ENCODE data around the gene ACBD4. TPM values are rescaled to one million over a fixed set of nuclear protein-coding genes. Genes with fewer than 3 reads are reported as not detected.

ACBD4 gene
- total and polyA plus RNA-seq, 2 of the 13 experiments (the other 11 are each of a cell fraction or from before 2014, with no cell fraction given): 16.1 to 26.9 TPM

DNA sequence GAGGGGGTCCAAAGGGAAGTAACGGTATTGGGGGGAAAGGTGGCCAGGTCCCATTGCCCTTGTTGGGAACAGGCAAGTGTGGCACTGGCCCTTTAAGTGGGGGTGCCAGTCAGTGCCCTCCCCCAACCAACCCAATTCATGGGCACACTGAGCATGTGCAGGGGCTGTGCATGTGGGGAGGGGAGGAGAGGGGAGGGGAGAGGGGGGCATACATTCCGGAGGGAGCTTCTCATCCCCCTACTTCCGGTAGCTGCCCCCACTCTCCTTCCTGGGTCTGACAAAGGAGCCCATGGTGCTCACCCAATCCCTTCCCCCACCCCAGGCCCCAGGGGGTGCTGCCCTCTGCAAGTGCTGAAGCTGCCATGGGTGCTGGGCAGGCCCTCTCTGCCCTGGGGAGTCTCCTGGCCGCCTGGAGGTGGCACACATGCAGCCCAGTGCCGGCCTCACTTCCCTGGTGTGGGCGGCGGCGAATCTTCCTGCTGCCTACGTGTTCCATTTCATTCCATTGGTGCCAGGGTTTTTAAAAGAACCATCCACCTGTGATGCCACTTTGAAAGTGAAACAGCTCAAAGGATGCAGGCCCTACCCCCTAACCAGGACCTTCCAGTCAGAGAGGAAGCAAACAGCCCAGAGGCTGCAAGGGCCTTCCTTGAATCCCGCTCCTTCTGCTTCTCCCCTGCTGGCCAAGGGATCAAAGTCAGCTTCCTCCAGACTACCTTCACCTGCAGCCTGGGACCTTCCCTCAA is 37.2 kb downstream of the ACBD4 start (continued):
- TF ChIP-seq, protein P1, sequence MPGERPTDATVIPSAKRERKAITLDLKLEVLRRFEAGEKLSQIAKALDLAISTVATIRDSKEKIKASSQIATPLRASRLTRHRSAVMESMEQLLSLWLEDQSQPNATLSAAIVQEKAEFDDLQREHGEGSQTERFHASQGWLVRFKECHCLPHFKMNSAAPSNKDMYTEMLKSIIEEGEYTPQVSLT (CRISPR knock-in tag; IDR thresholded peaks at IDR 0.05; ENCODE audit: borderline replicate concordance, low read depth): no peak
- TF ChIP-seq ZNF329 (CRISPR knock-in tag; IDR thresholded peaks at IDR 0.05; ENCODE audit: low read depth) (no peak), ZNF530 (CRISPR knock-in tag; IDR thresholded peaks at IDR 0.05; ENCODE audit: low read depth) (no peak), HDAC1 (CRISPR knock-in tag; IDR thresholded peaks at IDR 0.05) (peak; percentile 72), ZNF546 (CRISPR knock-in tag; conservative IDR thresholded peaks at IDR 0.05) (no peak), RNF2 (conservative IDR thresholded peaks at IDR 0.05; ENCODE audit: low read depth) (no peak), ZNF337 (CRISPR knock-in tag; IDR thresholded peaks at IDR 0.05; ENCODE audit: borderline replicate concordance, low read depth) (no peak), JUNB (CRISPR knock-in tag; IDR thresholded peaks at IDR 0.05; ENCODE audit: borderline replicate concordance) (no peak), ZNF749 (CRISPR knock-in tag; IDR thresholded peaks at IDR 0.05; ENCODE audit: borderline replicate concordance) (no peak), FOXO4 (CRISPR knock-in tag; conservative IDR thresholded peaks at IDR 0.05) (no peak), JDP2 (CRISPR knock-in tag; IDR thresholded peaks at IDR 0.05; ENCODE audit: borderline replicate concordance) (no peak), IRX3 (CRISPR knock-in tag; IDR thresholded peaks at IDR 0.05; ENCODE audit: borderline replicate concordance, low read depth) (no peak), NFRKB (IDR thresholded peaks at IDR 0.05) (no peak), NBN (conservative IDR thresholded peaks at IDR 0.05) (no peak), KDM2A (CRISPR knock-in tag; IDR thresholded peaks at IDR 0.05; ENCODE audit: borderline replicate concordance, low read depth) (peak; percentile 84; the same call in 1 of the 2 replicates), ZFP36L1 (CRISPR knock-in tag; IDR thresholded peaks at IDR 0.05) (no peak), MATR3 (CRISPR knock-in tag; IDR thresholded peaks at IDR 0.05) (no peak), ZNF790 (CRISPR knock-in tag; IDR thresholded peaks at IDR 0.05; ENCODE audit: borderline replicate concordance) (no peak), SRY (CRISPR knock-in tag; IDR thresholded peaks at IDR 0.05) (no peak), ZNF30 (CRISPR knock-in tag; IDR thresholded peaks at IDR 0.05) (no peak), ISL2 (CRISPR knock-in tag; IDR thresholded peaks at IDR 0.05) (peak; percentile 68), NFKB2 (CRISPR knock-in tag; IDR thresholded peaks at IDR 0.05; ENCODE audit: borderline replicate concordance) (peak; percentile 73; the same call in 1 of the 2 replicates), MYNN (CRISPR knock-in tag; IDR thresholded peaks at IDR 0.05; ENCODE audit: low read depth) (peak; percentile 88; the same call in 1 of the 2 replicates), HCFC1 (IDR thresholded peaks at IDR 0.05; ENCODE audit: low read depth, low read length) (peak; percentile 25), ZNF350 (CRISPR knock-in tag; IDR thresholded peaks at IDR 0.05; ENCODE audit: borderline replicate concordance, low read depth) (no peak), ZNF879 (CRISPR knock-in tag; IDR thresholded peaks at IDR 0.05) (no peak), SP5 (CRISPR knock-in tag; IDR thresholded peaks at IDR 0.05; ENCODE audit: borderline replicate concordance, low read depth) (peak; percentile 26; the same call in 1 of the 2 replicates), MLLT10 (CRISPR knock-in tag; IDR thresholded peaks at IDR 0.05) (no peak)
- TF ChIP-seq, protein P2, sequence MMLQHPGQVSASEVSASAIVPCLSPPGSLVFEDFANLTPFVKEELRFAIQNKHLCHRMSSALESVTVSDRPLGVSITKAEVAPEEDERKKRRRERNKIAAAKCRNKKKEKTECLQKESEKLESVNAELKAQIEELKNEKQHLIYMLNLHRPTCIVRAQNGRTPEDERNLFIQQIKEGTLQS (CRISPR knock-in tag; IDR thresholded peaks at IDR 0.05): peak; percentile 59
- TF ChIP-seq, protein P3, sequence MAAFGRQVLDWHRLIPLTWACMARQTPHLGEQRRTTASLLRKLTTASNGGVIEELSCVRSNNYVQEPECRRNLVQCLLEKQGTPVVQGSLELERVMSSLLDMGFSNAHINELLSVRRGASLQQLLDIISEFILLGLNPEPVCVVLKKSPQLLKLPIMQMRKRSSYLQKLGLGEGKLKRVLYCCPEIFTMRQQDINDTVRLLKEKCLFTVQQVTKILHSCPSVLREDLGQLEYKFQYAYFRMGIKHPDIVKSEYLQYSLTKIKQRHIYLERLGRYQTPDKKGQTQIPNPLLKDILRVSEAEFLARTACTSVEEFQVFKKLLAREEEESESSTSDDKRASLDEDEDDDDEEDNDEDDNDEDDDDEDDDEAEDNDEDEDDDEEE (CRISPR knock-in tag; IDR thresholded peaks at IDR 0.05): peak; percentile 84; the same call in 1 of the 2 replicates
